ENCODE results near the gene PPP1R11. TPM values are rescaled to one million over a fixed set of nuclear protein-coding genes. Genes with fewer than 3 reads are reported as not detected.

Gene PPP1R11
- total and polyA plus RNA-seq, 2 of the 13 experiments (the other 11 are each of a cell fraction or from before 2014, with no cell fraction given) = 32.1 to 58.9 TPM

- TF ChIP-seq JARID2 (CRISPR knock-in tag; IDR thresholded peaks at IDR 0.05; ENCODE audit: insufficient replicate concordance) (no peak), ZNF343 (CRISPR knock-in tag; IDR thresholded peaks at IDR 0.05) (peak; percentile 97; the same call in 1 of the 2 replicates), ISL2 (CRISPR knock-in tag; IDR thresholded peaks at IDR 0.05) (no peak; the same call in 1 of the 2 replicates), TFAP4 (IDR thresholded peaks at IDR 0.05; ENCODE audit: borderline replicate concordance, low read depth) (no peak; the same call in 1 of the 2 replicates), ZNF766 (CRISPR knock-in tag; IDR thresholded peaks at IDR 0.05; ENCODE audit: borderline replicate concordance) (peak; percentile 71; the same call in 1 of the 2 replicates), FOXK1 (CRISPR knock-in tag; IDR thresholded peaks at IDR 0.05; ENCODE audit: borderline replicate concordance, low read depth) (peak; percentile 60; the same call in 1 of the 2 replicates), CCAR2 (optimal IDR thresholded peaks at IDR 0.05; ENCODE audit: low read depth, low read length) (no peak), ZNF503 (CRISPR knock-in tag; IDR thresholded peaks at IDR 0.05) (peak; percentile 49; the same call in 1 of the 2 replicates), SOX5 (CRISPR knock-in tag; IDR thresholded peaks at IDR 0.05; ENCODE audit: borderline replicate concordance) (peak; percentile 62; the same call in 1 of the 2 replicates), GPBP1L1 (CRISPR knock-in tag; IDR thresholded peaks at IDR 0.05) (no peak), RNF2 (conservative IDR thresholded peaks at IDR 0.05; ENCODE audit: low read depth) (no peak), ZNF703 (CRISPR knock-in tag; IDR thresholded peaks at IDR 0.05; ENCODE audit: borderline replicate concordance) (no peak; the same call in 1 of the 2 replicates), HOXA7 (CRISPR knock-in tag; IDR thresholded peaks at IDR 0.05) (no peak), HDAC2 (CRISPR knock-in tag; IDR thresholded peaks at IDR 0.05) (peak; percentile 58), ZNF761 (CRISPR knock-in tag; conservative IDR thresholded peaks at IDR 0.05) (no peak), TEAD3 (CRISPR knock-in tag; optimal IDR thresholded peaks at IDR 0.05; ENCODE audit: borderline replicate concordance) (peak; percentile 83), ZNF414 (CRISPR knock-in tag; IDR thresholded peaks at IDR 0.05) (no peak; the same call in none of the 2 replicates), ZNF281 (CRISPR knock-in tag; IDR thresholded peaks at IDR 0.05; ENCODE audit: borderline replicate concordance) (no peak)
Observed at GRCh38 chr6:30101444-30102413, 34.7 kb downstream of the PPP1R11 start (continued).
